Body of pancreas (tissue), 4 donors: Measurements from ENCODE around the gene CBFA2T3.

ENCODE experiments used
- CTCF ChIP-seq, 7 experiments: fragments of 450-650 bp in 4 of 7; fragments of 200-600 bp in 3 of 7; sonication (generic) in 3 of 7; IDR thresholded peaks; one replicate each; pipeline ENCODE4 v1.5.1; 2016 to 2019; ENCODE audit warnings: antibody characterized with exemption in 7 of 7
- POLR2A ChIP-seq, 3 donors: fragments of 450-650 bp; IDR thresholded peaks; one replicate each; pipeline ENCODE4 v1.6.1; 2016; ENCODE audit warnings: antibody characterized with exemption in 3 of 3, mild to moderate bottlenecking in 2 of 3

- TF ChIP-seq POLR2A (IDR thresholded peaks at IDR 0.05): no peak
- TF ChIP-seq CTCF (IDR thresholded peaks at IDR 0.05): no peak
These were observed 113.6 kb downstream of the CBFA2T3 start for GRCh38 chr16:88863426-88863825.
